H1 (cell line): ENCODE results near the gene ARHGAP6. TPM values are rescaled to one million over a fixed set of nuclear protein-coding genes. Genes with fewer than 3 reads are reported as not detected.

Experiments
- CTCF ChIA-PET: fragments of 300-600 bp; sonication (Branson Sonifier 250); formaldehyde crosslinking; loops from one replicate; lab custom pipeline; 2021; ENCODE audit not compliant: partially characterized antibody; lab: Charles Lee
- POLR2A ChIA-PET: fragments of 300-600 bp; sonication (Branson Sonifier 250); formaldehyde crosslinking; loops from one replicate; lab custom pipeline; 2021; ENCODE audit warnings: inconsistent platforms; ENCODE audit not compliant: partially characterized antibody; lab: Charles Lee
- DNase-seq, 2 experiments: peaks; one replicate each; pipeline versions ENCODE4 v3.0.0 to v3.0.0-alpha.2; 2010 to 2022; ENCODE audit warnings: low spot score in 2 of 2, low read depth in 1 of 2, mixed read lengths in 1 of 2
- FAIRE-seq: peaks from 2 replicates; lab custom pipeline; 2011; peaks lifted over from hg19 to GRCh38; lab: Jason Lieb, UNC
- H2AFZ ChIP-seq: 2 replicates; pipeline ENCODE4 v1.8.1; 2012; ENCODE audit warnings: low read length, inconsistent platforms
- H2AK5ac ChIP-seq: 2 replicates; pipeline ENCODE4 v1.6.1; 2013; ENCODE audit warnings: low read depth, low read length
- H2BK120ac ChIP-seq: replicated peaks from 2 replicates; pipeline ENCODE3; 2013; ENCODE audit warnings: low read depth, low read length, inconsistent platforms
- H2BK12ac ChIP-seq: 2 replicates; pipeline ENCODE4 v1.6.1; 2013; ENCODE audit warnings: low read depth, low read length
- H2BK15ac ChIP-seq: 2 replicates; pipeline ENCODE4 v1.6.1; 2013; ENCODE audit warnings: low read length
- H2BK20ac ChIP-seq: 2 replicates; pipeline ENCODE4 v1.6.1; 2013; ENCODE audit warnings: low read length
- H2BK5ac ChIP-seq: 2 replicates; pipeline ENCODE4 v1.6.1; 2013; ENCODE audit warnings: low read depth, low read length
- H3K14ac ChIP-seq: 2 replicates; pipeline ENCODE4 v1.6.1; 2013; ENCODE audit warnings: inconsistent platforms; ENCODE audit not compliant: insufficient read length
- H3K18ac ChIP-seq: 2 replicates; pipeline ENCODE4 v1.6.1; 2013; ENCODE audit warnings: low read length; ENCODE audit errors: extremely low read depth
- H3K23ac ChIP-seq: 2 replicates; pipeline ENCODE4 v1.6.1; 2013; ENCODE audit warnings: inconsistent platforms; ENCODE audit not compliant: insufficient read length
- H3K23me2 ChIP-seq: 2 replicates; pipeline ENCODE4 v1.6.1; 2013; ENCODE audit warnings: low read depth, low read length
- H3K27ac ChIP-seq: 2 replicates; pipeline ENCODE4 v1.6.1; 2011; ENCODE audit warnings: low read depth, low read length, inconsistent platforms
- H3K27me3 ChIP-seq, 4 experiments: replicated peaks in 1 of 4; 1 replicate in 1 of 4; 2 replicates in 3 of 4; pipeline versions ENCODE4 v1.6.1 to v1.8.1; 2011 to 2013; ENCODE audit warnings: low read length in 3 of 4, mild to moderate bottlenecking in 3 of 4, inconsistent platforms in 2 of 4, mixed read lengths in 2 of 4, moderate library complexity in 1 of 4; ENCODE audit not compliant: control insufficient read depth in 3 of 4, insufficient read depth in 3 of 4; ENCODE audit errors: extremely low read depth in 1 of 4
- H3K36me3 ChIP-seq, 4 experiments: 2 replicates each; pipeline versions ENCODE4 v1.6.1 to v1.8.1; 2011 to 2013; ENCODE audit warnings: mild to moderate bottlenecking in 4 of 4, low read length in 3 of 4, moderate library complexity in 2 of 4, control low read depth in 1 of 4, inconsistent platforms in 1 of 4; ENCODE audit not compliant: insufficient read depth in 4 of 4, control insufficient read depth in 2 of 4
- H3K4ac ChIP-seq: replicated peaks from 2 replicates; pipeline ENCODE3; 2013; ENCODE audit warnings: low read length, low read depth, mixed read lengths, inconsistent platforms; ENCODE audit not compliant: insufficient read length
- H3K4me1 ChIP-seq, 4 experiments: replicated peaks in 1 of 4; 1 replicate in 1 of 4; 2 replicates in 3 of 4; pipeline versions ENCODE4 v1.6.1 to v1.8.1; 2011 to 2013; ENCODE audit warnings: low read length in 3 of 4, inconsistent platforms in 2 of 4, mixed read lengths in 1 of 4; ENCODE audit not compliant: insufficient read depth in 4 of 4, control insufficient read depth in 3 of 4
- H3K4me2 ChIP-seq, 2 experiments: 2 replicates each; pipeline versions ENCODE4 v1.6.1 to v1.8.1; 2011 to 2013; ENCODE audit warnings: low read depth in 2 of 2, low read length in 2 of 2, control low read depth in 1 of 2, inconsistent platforms in 1 of 2, mild to moderate bottlenecking in 1 of 2; ENCODE audit not compliant: insufficient read depth in 1 of 2
- H3K4me3 ChIP-seq, 4 experiments: fragments of 200-600, 300-600 bp in 1 of 4; sonication (generic), shearing (Covaris generic), sonication (Bioruptor Twin) in 1 of 4; 2 replicates each; pipeline versions ENCODE4 v1.5.1 to v1.8.1; 2011 to 2016; ENCODE audit warnings: low read length in 4 of 4, low read depth in 3 of 4, control low read depth in 2 of 4, inconsistent platforms in 2 of 4, mild to moderate bottlenecking in 2 of 4, mixed read lengths in 1 of 4, moderate library complexity in 1 of 4; ENCODE audit not compliant: insufficient read depth in 2 of 4; ENCODE audit errors: extremely low read depth in 1 of 4
- H3K56ac ChIP-seq: replicated peaks from 2 replicates; pipeline ENCODE3; 2013; ENCODE audit warnings: low read depth, mild to moderate bottlenecking, mixed read lengths, low read length, inconsistent platforms; ENCODE audit not compliant: insufficient read length
- H3K79me1 ChIP-seq: 2 replicates; pipeline ENCODE4 v1.6.1; 2013; ENCODE audit warnings: low read depth, low read length, control low read depth
- H3K79me2 ChIP-seq, 2 experiments: 2 replicates each; pipeline versions ENCODE4 v1.6.1 to v1.8.1; 2012 to 2013; ENCODE audit warnings: low read length in 2 of 2, mild to moderate bottlenecking in 2 of 2, inconsistent platforms in 1 of 2; ENCODE audit not compliant: insufficient read depth in 2 of 2, control insufficient read depth in 1 of 2
- H3K9ac ChIP-seq, 4 experiments: replicated peaks in 1 of 4; 1 replicate in 1 of 4; 2 replicates in 3 of 4; pipeline versions ENCODE4 v1.6.1 to v1.8.1; 2011 to 2013; ENCODE audit warnings: low read depth in 3 of 4, low read length in 3 of 4, control low read depth in 2 of 4, mild to moderate bottlenecking in 2 of 4, moderate library complexity in 2 of 4, inconsistent platforms in 1 of 4; ENCODE audit errors: extremely low read depth in 1 of 4
- H3K9me3 ChIP-seq, 2 experiments: 2 replicates each; pipeline versions ENCODE4 v1.6.1 to v1.8.1; 2012 to 2013; ENCODE audit warnings: mild to moderate bottlenecking in 2 of 2, moderate library complexity in 2 of 2, control low read depth in 1 of 2, inconsistent platforms in 1 of 2, low read depth in 1 of 2, low read length in 1 of 2, mixed read lengths in 1 of 2; ENCODE audit not compliant: insufficient read depth in 2 of 2
- H4K20me1 ChIP-seq, 2 experiments: replicated peaks in 1 of 2; 2 replicates each; pipeline versions ENCODE3 to v1.8.1; 2011 to 2013; ENCODE audit warnings: inconsistent platforms in 2 of 2, low read length in 2 of 2, mild to moderate bottlenecking in 1 of 2; ENCODE audit not compliant: insufficient read depth in 2 of 2, control insufficient read depth in 1 of 2
- H4K5ac ChIP-seq: 2 replicates; pipeline ENCODE4 v1.6.1; 2013; ENCODE audit warnings: low read length, low read depth, mixed read lengths, inconsistent platforms; ENCODE audit not compliant: insufficient read length
- H4K8ac ChIP-seq: 2 replicates; pipeline ENCODE4 v1.8.0; 2013; ENCODE audit warnings: mild to moderate bottlenecking, moderate library complexity, low read length, inconsistent platforms; ENCODE audit not compliant: insufficient read depth; ENCODE audit errors: extremely low read depth
- H4K91ac ChIP-seq: replicated peaks from 2 replicates; pipeline ENCODE3; 2013; ENCODE audit warnings: low read length, mixed read lengths, inconsistent platforms; ENCODE audit not compliant: insufficient read length
- ASH2L ChIP-seq: fragments of 200-600, 300-600 bp; sonication (generic); IDR thresholded peaks from one replicate; pipeline ENCODE4 v1.7.1; 2017; ENCODE audit warnings: low read length
- BCL11A ChIP-seq, 2 experiments: IDR thresholded peaks; one replicate each; pipeline ENCODE4 v1.6.1; 2011; ENCODE audit warnings: low read depth in 2 of 2, low read length in 2 of 2, mild to moderate bottlenecking in 2 of 2
- CHD1 ChIP-seq: IDR thresholded peaks from 2 replicates; pipeline ENCODE4 v1.6.1; 2012; ENCODE audit warnings: low read depth, low read length, improper control_type of control experiment
- GABPA ChIP-seq: IDR thresholded peaks from 2 replicates; pipeline ENCODE4 v1.6.1; 2011; ENCODE audit warnings: mild to moderate bottlenecking, low read length, moderate library complexity, borderline replicate concordance; ENCODE audit not compliant: insufficient read depth
- HDAC6 ChIP-seq: IDR thresholded peaks from one replicate; pipeline ENCODE4 v1.7.1; 2012; ENCODE audit warnings: low read depth, mild to moderate bottlenecking, inconsistent platforms, low read length, moderate library complexity
- MAFK ChIP-seq: IDR thresholded peaks from 2 replicates; pipeline ENCODE4 v1.6.1; 2012; ENCODE audit warnings: low read depth, mild to moderate bottlenecking, improper control_type of control experiment, low read length
- MAX ChIP-seq: IDR thresholded peaks from 2 replicates; pipeline ENCODE4 v1.6.1; 2012; ENCODE audit warnings: inconsistent platforms
- NANOG ChIP-seq: IDR thresholded peaks from 2 replicates; pipeline ENCODE4 v1.6.1; 2011; ENCODE audit warnings: low read length, low read depth, mild to moderate bottlenecking, inconsistent platforms; ENCODE audit not compliant: insufficient read depth, poor library complexity, severe bottlenecking
- PHF8 ChIP-seq: fragments of 200-600 bp; sonication (generic); conservative IDR thresholded peaks from 2 replicates; pipeline ENCODE4 v1.7.1; 2012; ENCODE audit warnings: low read depth, mild to moderate bottlenecking, inconsistent platforms, low read length, moderate library complexity
- POLR2A ChIP-seq, 2 experiments: IDR thresholded peaks; 1 replicate in 1 of 2; 2 replicates in 1 of 2; pipeline ENCODE4 v1.6.1; 2011; ENCODE audit warnings: low read depth in 2 of 2, low read length in 2 of 2, mild to moderate bottlenecking in 2 of 2; ENCODE audit errors: control extremely low read depth in 1 of 2
- POU5F1 ChIP-seq: IDR thresholded peaks from 2 replicates; pipeline ENCODE4 v1.6.1; 2011; ENCODE audit warnings: low read depth, mild to moderate bottlenecking, low read length, moderate library complexity
- RXRA ChIP-seq: IDR thresholded peaks from 2 replicates; pipeline ENCODE4 v1.6.1; 2011; ENCODE audit warnings: low read depth, mild to moderate bottlenecking, low read length, moderate library complexity; ENCODE audit not compliant: insufficient read depth
- SP1 ChIP-seq: IDR thresholded peaks from 2 replicates; pipeline ENCODE4 v1.6.1; 2011; ENCODE audit warnings: low read depth, low read length
- TAF7 ChIP-seq: optimal IDR thresholded peaks from 2 replicates; pipeline ENCODE3; 2011; ENCODE audit warnings: low read depth, mild to moderate bottlenecking, inconsistent platforms, low read length, moderate library complexity, borderline replicate concordance
- TBP ChIP-seq: IDR thresholded peaks from 2 replicates; pipeline ENCODE4 v1.6.1; 2011; ENCODE audit warnings: low read depth, low read length, improper control_type of control experiment
- WGBS, 2 experiments: shearing (Covaris generic) in 1 of 2; methylation state at CpG; one replicate each; pipeline versions ENCODE4 v1.1.6 to v1.1.7; 2013 to 2015; ENCODE audit warnings: low lambda C conversion rate in 2 of 2, mixed read lengths in 2 of 2, inconsistent platforms in 1 of 2, low coverage in 1 of 2, missing lambda C conversion rate in 1 of 2; ENCODE audit not compliant: insufficient replicate concordance in 2 of 2, insufficient coverage in 1 of 2, insufficient read length in 1 of 2; ENCODE audit errors: extremely low coverage in 1 of 2, missing lambda C conversion rate in 1 of 2; 5-methylcytosine and 5-hydroxymethylcytosine counted together
- polyA plus RNA-seq, 7 experiments: library from polyadenylated mRNA; depleted of rRNA in 3 of 7; stranded (reverse) in 5 of 7; unstranded in 2 of 7; fragments of >200 nt in 5 of 7; fragments of 200-250 nt in 2 of 7; gene quantifications; 1 replicate in 5 of 7; 2 replicates in 1 of 7; 4 replicates in 1 of 7; pipeline versions ENCODE4 v1.2.1 to v1.2.3, GENCODE V29; 2011 to 2013; ENCODE audit warnings: missing spikeins in 2 of 7, mixed read lengths in 2 of 7
- total RNA-seq: library from RNA; stranded (reverse); fragmentation: NEBNext Ultra II Directional; extraction: Animal tissue kit (Norgen Biotek cat#: 25700); gene quantifications from 2 replicates; pipeline ENCODE4 v1.2.1, GENCODE V29; 2021

The ARHGAP6 gene
- total and polyA plus RNA-seq, 2 of the 8 experiments (the other 6 are each of a cell fraction or from before 2014, with no cell fraction given), result 0.35 to 0.82 TPM

- H3K79me1 ChIP-seq, result no peaks in the 10 kb centered on the region
- DNase-seq, result no peak
These were observed 110.0 kb downstream of the ARHGAP6 start for GRCh38 chrX:11555759-11556158.

More at GRCh38 chrX:11555759-11556158, 110.0 kb downstream of the ARHGAP6 start:
- Histone ChIP-seq H3K79me2 (no peaks in the 10 kb centered on the region), H3K23ac (no peak overlapping the region), H2BK5ac (no peak overlapping the region), H3K23me2 (no peaks in the 10 kb centered on the region), H3K4me3 (no peak overlapping the region), H3K18ac (no peak overlapping the region), H3K4me1 (no peaks in the 10 kb centered on the region), H2BK15ac (no peak overlapping the region), H3K36me3 (no peaks in the 10 kb centered on the region), H3K4ac (no peak overlapping the region), H3K14ac (no peak overlapping the region), H2BK120ac (no peak overlapping the region), H2AFZ (no peak overlapping the region), H3K9me3 (no peaks in the 10 kb centered on the region), H3K4me2 (no peak overlapping the region), H2BK12ac (no peak overlapping the region), H4K5ac (no peak overlapping the region), H2AK5ac (no peak overlapping the region), H4K91ac (no peak overlapping the region), H4K8ac (no peak overlapping the region), H3K27ac (no peak overlapping the region), H2BK20ac (no peak overlapping the region), H4K20me1 (no peaks in the 10 kb centered on the region), H3K27me3 (no peaks in the 10 kb centered on the region), H3K56ac (no peak overlapping the region), H3K9ac (no peak overlapping the region)
- CTCF ChIA-PET, result interaction anchor here (0.6 kb wide), 1 partner anchor 110 kb away, joined by 3 read pairs; the partner anchor contains the start of gene ARHGAP6
- no peak for TF ChIP-seq TBP
- TF ChIP-seq SP1, result no peak
- TF ChIP-seq HDAC6, result no peak
- no peak for TF ChIP-seq GABPA
- no peak for TF ChIP-seq POU5F1
- no peak for TF ChIP-seq CHD1
- TF ChIP-seq RXRA, result no peak
- no peak for TF ChIP-seq ASH2L
- no peak for TF ChIP-seq NANOG
- no peak for TF ChIP-seq TAF7
- no peak for TF ChIP-seq PHF8
- TF ChIP-seq MAFK, result no peak
- TF ChIP-seq BCL11A (IDR thresholded peaks at IDR 0.05; ENCODE audit: low read depth in 2 of 2, low read length in 2 of 2), result no peak
- no peak for TF ChIP-seq MAX
- TF ChIP-seq POLR2A (IDR thresholded peaks at IDR 0.05; ENCODE audit: control extremely low read depth in 1 of 2, low read depth in 2 of 2, low read length in 2 of 2), result no peak
- WGBS, 2 experiments, result 74% methylated on average over 5 of the region's 5 CpGs; no CpG with 5 or more reads in 1 of the 2 experiments
- POLR2A ChIA-PET, result no interaction called here
- FAIRE-seq, result no peak
